Activated naive CD8-positive, alpha-beta T cell treated with anti-CD3 and anti-CD28 coated beads, Interleukin-2, amount 10 ng/mL, durations not matched to agents 7 days and 5 days (primary cell): ENCODE results near the gene POLR2B. TPM values are rescaled to one million over a fixed set of nuclear protein-coding genes. Genes with fewer than 3 reads are reported as not detected.
"Not testable (repeated sequence)": the region's sequence is repeated elsewhere in the genome, so short reads cannot be mapped to it uniquely, and the experiment has no call there.

Experiments used
- ATAC-seq: fragments of 150-1000 bp; cut with Tn5 transposase; one replicate; pipeline ENCODE4 v1.10.0; 2021; ENCODE audit warnings: low read depth, moderate library complexity
- POLR2A ChIA-PET: fragments of 350-600 bp; sonication (Branson Sonifier 250); formaldehyde crosslinking; loops from one replicate; lab custom pipeline; 2021; ENCODE audit warnings: antibody characterized with exemption; lab: Charles Lee
- DNase-seq: peaks from one replicate; pipeline ENCODE4 v3.0.0; 2021
- H3K27ac Mint-ChIP-seq: one replicate; pipeline ENCODE4 v1.8.0; 2022; ENCODE audit warnings: mild to moderate bottlenecking, mixed read lengths
- H3K27me3 Mint-ChIP-seq: one replicate; pipeline ENCODE4 v1.8.0; 2022; ENCODE audit warnings: mild to moderate bottlenecking, moderate library complexity, mixed read lengths
- H3K36me3 Mint-ChIP-seq: one replicate; pipeline ENCODE4 v1.8.0; 2021; ENCODE audit warnings: mild to moderate bottlenecking, mixed read lengths
- H3K4me1 Mint-ChIP-seq: one replicate; pipeline ENCODE4 v1.8.0; 2021; ENCODE audit warnings: mixed read lengths
- H3K4me3 Mint-ChIP-seq: one replicate; pipeline ENCODE4 v1.8.0; 2022; ENCODE audit warnings: mild to moderate bottlenecking, moderate library complexity, mixed read lengths
- H3K9me3 Mint-ChIP-seq: one replicate; pipeline ENCODE4 v1.8.0; 2021; ENCODE audit warnings: mixed read lengths
- total RNA-seq, 2 experiments: library from RNA; stranded (reverse); gene quantifications; one replicate each; pipeline ENCODE4 v1.2.3, GENCODE V29; 2021

Gene POLR2B
- total RNA-seq = 100 to 1,000 TPM; 117 TPM

- POLR2A ChIA-PET = interaction anchor here (0.6 to 4.7 kb wide), 20 partner anchors 9 to 1448 kb away, joined by 3 to 107 read pairs (median 5); partner anchors contain the start of genes AASDH, IGFBP7, PAICS and PPAT
- H3K27ac Mint-ChIP-seq = peak within 1 kb of the TSS; percentile 99
- peaks cover 20% of the 10 kb centered on the region for H3K36me3 Mint-ChIP-seq
Observed at GRCh38 chr4:56978750-56979303, at the start of gene POLR2B. Gene POLR2B, plus strand, starts transcription at chr4:56978896. Its CDS starts 90 bp downstream, at chr4:56978986.

GRCh38 chr4:56930638-56931037 lies 48.1 kb upstream of the POLR2B start:
- Mint-ChIP-seq H3K36me3 (peaks cover 33% of the 10 kb centered on the region), H3K27ac (no peak overlapping the region), H3K4me1 (no peaks in the 10 kb centered on the region), H3K9me3 (no peaks in the 10 kb centered on the region), H3K27me3 (no peaks in the 10 kb centered on the region), H3K4me3 (no peak overlapping the region)
- POLR2A ChIA-PET = no interaction called here
- no peak for ATAC-seq
- no peak for DNase-seq

More at GRCh38 chr4:56978750-56979303, at the start of gene POLR2B:
- Mint-ChIP-seq H3K4me3 (peak within 1 kb of the TSS; percentile 99), H3K9me3 (peaks cover under 1% of the 10 kb centered on the region), H3K4me1 (peaks cover 43% of the 10 kb centered on the region), H3K27me3 (no peaks in the 10 kb centered on the region)
- peak; percentile 85 for DNase-seq
- ATAC-seq = peak; percentile 55

- H3K4me3 Mint-ChIP-seq = no peak overlapping the region
- H3K4me1 Mint-ChIP-seq = no peaks in the 10 kb centered on the region
- H3K36me3 Mint-ChIP-seq = peaks cover 33% of the 10 kb centered on the region
- ATAC-seq = no peak
- POLR2A ChIA-PET = no interaction called here
- H3K27ac Mint-ChIP-seq = no peak overlapping the region
- H3K9me3 Mint-ChIP-seq = no peaks in the 10 kb centered on the region
- no peak for DNase-seq
- no peaks in the 10 kb centered on the region for H3K27me3 Mint-ChIP-seq
Observed at GRCh38 chr4:56931924-56932323, 46.8 kb upstream of the POLR2B start.

GRCh38 chr4:56937262-56937661 lies 41.4 kb upstream of the POLR2B start:
- Mint-ChIP-seq H3K27me3 (no peaks in the 10 kb centered on the region), H3K9me3 (no peaks in the 10 kb centered on the region), H3K27ac (no peak overlapping the region), H3K36me3 (peaks cover 21% of the 10 kb centered on the region), H3K4me3 (no peak overlapping the region), H3K4me1 (peaks cover 1% of the 10 kb centered on the region)
- POLR2A ChIA-PET = no interaction called here
- no peak for ATAC-seq
- DNase-seq = no peak

GRCh38 chr4:56939826-56940225 lies 38.9 kb upstream of the POLR2B start:
- peaks cover 18% of the 10 kb centered on the region for H3K36me3 Mint-ChIP-seq
- H3K27me3 Mint-ChIP-seq, POLR2A ChIA-PET, ATAC-seq, DNase-seq, H3K4me3 Mint-ChIP-seq, H3K27ac Mint-ChIP-seq, H3K4me1 Mint-ChIP-seq, H3K9me3 Mint-ChIP-seq: not testable (repeated sequence)

- no peaks in the 10 kb centered on the region for H3K9me3 Mint-ChIP-seq
- peaks cover 1% of the 10 kb centered on the region for H3K4me1 Mint-ChIP-seq
- ATAC-seq (no peak), DNase-seq (no peak)
- H3K27me3 Mint-ChIP-seq = no peaks in the 10 kb centered on the region
- H3K27ac Mint-ChIP-seq = no peak overlapping the region
- H3K4me3 Mint-ChIP-seq = no peak overlapping the region
- POLR2A ChIA-PET = no interaction called here
- peaks cover 17% of the 10 kb centered on the region for H3K36me3 Mint-ChIP-seq
Observed at GRCh38 chr4:56940403-56940802, 38.3 kb upstream of the POLR2B start.

GRCh38 chr4:56940971-56941370 lies 37.7 kb upstream of the POLR2B start:
- Mint-ChIP-seq H3K27ac (no peak overlapping the region), H3K9me3 (no peaks in the 10 kb centered on the region), H3K27me3 (no peaks in the 10 kb centered on the region), H3K4me3 (no peak overlapping the region), H3K36me3 (peaks cover 16% of the 10 kb centered on the region), H3K4me1 (peaks cover 1% of the 10 kb centered on the region)
- DNase-seq (no peak), ATAC-seq (no peak)
- POLR2A ChIA-PET = no interaction called here

GRCh38 chr4:56941403-56941802 lies 37.3 kb upstream of the POLR2B start:
- H3K27me3 Mint-ChIP-seq = no peaks in the 10 kb centered on the region
- no peak for ATAC-seq
- no peaks in the 10 kb centered on the region for H3K9me3 Mint-ChIP-seq
- H3K4me3 Mint-ChIP-seq = no peak overlapping the region
- POLR2A ChIA-PET = no interaction called here
- peaks cover 1% of the 10 kb centered on the region for H3K4me1 Mint-ChIP-seq
- DNase-seq = no peak
- peaks cover 16% of the 10 kb centered on the region for H3K36me3 Mint-ChIP-seq
- H3K27ac Mint-ChIP-seq = no peak overlapping the region

- no peak for DNase-seq
- ATAC-seq = no peak
- POLR2A ChIA-PET = no interaction called here
- Mint-ChIP-seq H3K27ac (no peak overlapping the region), H3K4me3 (no peak overlapping the region), H3K36me3 (no peaks in the 10 kb centered on the region), H3K27me3 (no peaks in the 10 kb centered on the region), H3K4me1 (no peaks in the 10 kb centered on the region), H3K9me3 (no peaks in the 10 kb centered on the region)
Observed at GRCh38 chr4:56953680-56954520, 24.8 kb upstream of the POLR2B start.

GRCh38 chr4:56958111-56958517 lies 20.6 kb upstream of the POLR2B start:
- H3K4me1 Mint-ChIP-seq = no peaks in the 10 kb centered on the region
- ATAC-seq (no peak), DNase-seq (no peak)
- no peak overlapping the region for H3K4me3 Mint-ChIP-seq
- no peak overlapping the region for H3K27ac Mint-ChIP-seq
- POLR2A ChIA-PET = no interaction called here
- H3K9me3 Mint-ChIP-seq = no peaks in the 10 kb centered on the region
- H3K27me3 Mint-ChIP-seq = no peaks in the 10 kb centered on the region
- peaks cover 5% of the 10 kb centered on the region for H3K36me3 Mint-ChIP-seq

GRCh38 chr4:56959100-56959499 lies 19.6 kb upstream of the POLR2B start:
- DNase-seq (no peak), ATAC-seq (no peak)
- H3K4me1 Mint-ChIP-seq = no peaks in the 10 kb centered on the region
- no peaks in the 10 kb centered on the region for H3K27me3 Mint-ChIP-seq
- POLR2A ChIA-PET = interaction anchor here (2.4 kb wide), 1 partner anchor 19 kb away, joined by 11 read pairs; the partner anchor contains the start of genes NOA1 and POLR2B
- no peak overlapping the region for H3K4me3 Mint-ChIP-seq
- no peak overlapping the region for H3K27ac Mint-ChIP-seq
- no peaks in the 10 kb centered on the region for H3K9me3 Mint-ChIP-seq
- peaks cover 5% of the 10 kb centered on the region for H3K36me3 Mint-ChIP-seq

GRCh38 chr4:56961107-56961500 lies 17.6 kb upstream of the POLR2B start:
- no peaks in the 10 kb centered on the region for H3K9me3 Mint-ChIP-seq
- H3K27ac Mint-ChIP-seq = no peak overlapping the region
- no peaks in the 10 kb centered on the region for H3K27me3 Mint-ChIP-seq
- DNase-seq (no peak), ATAC-seq (no peak)
- H3K36me3 Mint-ChIP-seq = peaks cover 12% of the 10 kb centered on the region
- H3K4me3 Mint-ChIP-seq = no peak overlapping the region
- POLR2A ChIA-PET = interaction anchor here (0.6 to 2.4 kb wide), 2 partner anchors 17 to 52 kb away, joined by 4 to 11 read pairs; partner anchors contain the start of genes NOA1 and POLR2B
- H3K4me1 Mint-ChIP-seq = no peaks in the 10 kb centered on the region

GRCh38 chr4:56971383-56971782 lies 7.3 kb upstream of the POLR2B start:
- POLR2A ChIA-PET = no interaction called here
- no peak overlapping the region for H3K4me3 Mint-ChIP-seq

More at GRCh38 chr4:56971383-56971782, 7.3 kb upstream of the POLR2B start:
- Mint-ChIP-seq H3K36me3 (peaks cover 47% of the 10 kb centered on the region), H3K4me1 (peaks cover 32% of the 10 kb centered on the region), H3K27ac (no peak overlapping the region), H3K27me3 (no peaks in the 10 kb centered on the region), H3K9me3 (peaks cover 12% of the 10 kb centered on the region)
- no peak for ATAC-seq
- DNase-seq = no peak
